ENCODE data around the gene GNB1L. TPM values are rescaled to one million over a fixed set of nuclear protein-coding genes. Genes with fewer than 3 reads are reported as not detected.

Gene GNB1L
- total and polyA plus RNA-seq, 2 donors (not counting 1 experiment from before 2014, with no cell fraction given): 6.6 to 12.1 TPM

- Mint-ChIP-seq H3K4me3 (no peak overlapping the region), H3K27ac (no peak overlapping the region), H3K4me1 (peaks cover 7% of the 10 kb centered on the region), H3K27me3 (peaks cover 11% of the 10 kb centered on the region), H3K9me3 (ENCODE audit: insufficient read depth) (no peaks in the 10 kb centered on the region)
- Histone ChIP-seq H3K79me2 (ENCODE audit: control insufficient read depth, insufficient read depth, low read length) (no peaks in the 10 kb centered on the region), H3K4me1 (ENCODE audit: control insufficient read depth in 2 of 2, insufficient read depth in 2 of 2, low read length in 2 of 2) (peaks cover 0 to 4% of the 10 kb centered on the region in 2 donors), H3K4me3 (ENCODE audit: control extremely low read depth in 1 of 5, extremely low read depth in 1 of 5, insufficient read depth in 1 of 5, low read depth in 2 of 5, low read length in 4 of 5) (no peak overlapping the region), H3K36me3 (replicated peaks in 1 of 2; ENCODE audit: control extremely low read depth in 1 of 2, control insufficient read depth in 1 of 2, extremely low read depth in 1 of 2, insufficient read depth in 2 of 2, low read length in 1 of 2) (no peaks in the 10 kb centered on the region), H3K4me2 (replicated peaks; ENCODE audit: low read depth, low read length, poor library complexity, severe bottlenecking) (no peak overlapping the region), H3K9me3 (ENCODE audit: control extremely low read depth in 1 of 3, control insufficient read depth in 2 of 3, insufficient read depth in 1 of 3, low read length in 2 of 3) (peaks cover 0 to 3% (median 0%) of the 10 kb centered on the region in 3 donors), H3K27ac (ENCODE audit: low read length in 2 of 2) (no peak overlapping the region), H2AFZ (ENCODE audit: insufficient read depth, low read depth, low read length, poor library complexity, severe bottlenecking) (no peak overlapping the region), H4K20me1 (ENCODE audit: control insufficient read depth, insufficient read depth, low read length, poor library complexity, severe bottlenecking) (no peaks in the 10 kb centered on the region), H3K27me3 (replicated peaks in 1 of 4; ENCODE audit: control extremely low read depth in 1 of 4, control insufficient read depth in 3 of 4, insufficient read depth in 4 of 4, low read length in 3 of 4) (peaks cover 0 to 10% (median 0%) of the 10 kb centered on the region in 4 experiments), H3K9ac (ENCODE audit: low read length) (no peak overlapping the region)
- ATAC-seq (ENCODE audit: low read depth) (no peak), DNase-seq (no peak)
- TF ChIP-seq EZH2 (IDR thresholded peaks at IDR 0.05; ENCODE audit: borderline replicate concordance, insufficient read depth, low read depth, low read length, poor library complexity, severe bottlenecking) (no peak), CTCF (IDR thresholded peaks at IDR 0.05) (no peak)
- intact Hi-C loops (cut with micrococcal nuclease): no loop called here
- POLR2A ChIA-PET: no interaction called here
- WGBS (ENCODE audit: insufficient coverage): 94% methylated on average over 32 of the region's 33 CpGs
- CTCF ChIA-PET: no interaction called here
Measured at GRCh38 chr22:19784384-19785175, 70.1 kb downstream of the GNB1L start.

- Histone ChIP-seq H2AFZ (ENCODE audit: insufficient read depth, low read depth, low read length, poor library complexity, severe bottlenecking) (no peak overlapping the region), H3K27ac (ENCODE audit: low read length in 2 of 2) (no peak overlapping the region), H3K4me3 (ENCODE audit: control extremely low read depth in 1 of 5, extremely low read depth in 1 of 5, insufficient read depth in 1 of 5, low read depth in 2 of 5, low read length in 4 of 5) (no peak overlapping the region), H3K79me2 (ENCODE audit: control insufficient read depth, insufficient read depth, low read length) (no peaks in the 10 kb centered on the region), H3K4me1 (ENCODE audit: control insufficient read depth in 2 of 2, insufficient read depth in 2 of 2, low read length in 2 of 2) (peaks cover 0 to 4% of the 10 kb centered on the region in 2 donors), H3K9me3 (ENCODE audit: control extremely low read depth in 1 of 3, control insufficient read depth in 2 of 3, insufficient read depth in 1 of 3, low read length in 2 of 3) (no peaks in the 10 kb centered on the region), H3K9ac (ENCODE audit: low read length) (no peak overlapping the region), H3K27me3 (replicated peaks in 1 of 4; ENCODE audit: control extremely low read depth in 1 of 4, control insufficient read depth in 3 of 4, insufficient read depth in 4 of 4, low read length in 3 of 4) (peaks cover 0 to 15% (median 2%) of the 10 kb centered on the region in 4 experiments), H3K36me3 (replicated peaks in 1 of 2; ENCODE audit: control extremely low read depth in 1 of 2, control insufficient read depth in 1 of 2, extremely low read depth in 1 of 2, insufficient read depth in 2 of 2, low read length in 1 of 2) (no peaks in the 10 kb centered on the region), H3K4me2 (replicated peaks; ENCODE audit: low read depth, low read length, poor library complexity, severe bottlenecking) (no peak overlapping the region), H4K20me1 (ENCODE audit: control insufficient read depth, insufficient read depth, low read length, poor library complexity, severe bottlenecking) (no peaks in the 10 kb centered on the region)
- ChIA-PET POLR2A (no interaction called here), CTCF (no interaction called here)
- no peak for ATAC-seq (ENCODE audit: low read depth)
- Mint-ChIP-seq H3K4me3 (no peak overlapping the region), H3K27me3 (peaks cover 14% of the 10 kb centered on the region), H3K9me3 (ENCODE audit: insufficient read depth) (no peaks in the 10 kb centered on the region), H3K4me1 (peaks cover 7% of the 10 kb centered on the region), H3K27ac (no peak overlapping the region)
- DNase-seq: no peak
- 93% methylated on average over 22 of the region's 24 CpGs for WGBS (ENCODE audit: insufficient coverage)
- intact Hi-C loops (cut with micrococcal nuclease): no loop called here
- TF ChIP-seq EZH2 (IDR thresholded peaks at IDR 0.05; ENCODE audit: borderline replicate concordance, insufficient read depth, low read depth, low read length, poor library complexity, severe bottlenecking) (no peak), CTCF (IDR thresholded peaks at IDR 0.05) (no peak)
Measured at GRCh38 chr22:19783586-19784383, 70.9 kb downstream of the GNB1L start.

Data from B cell (primary cell).